HG03520 (cell line): ENCODE data around the gene SOX1.

Experiments used
- ATAC-seq: cut with Tn5 transposase; IDR thresholded peaks from one replicate; pipeline ENCODE4 v1.9.1; 2021; ENCODE audit warnings: mild to moderate bottlenecking, moderate library complexity; ENCODE audit not compliant: unreplicated experiment

SOX1 gene

DNA sequence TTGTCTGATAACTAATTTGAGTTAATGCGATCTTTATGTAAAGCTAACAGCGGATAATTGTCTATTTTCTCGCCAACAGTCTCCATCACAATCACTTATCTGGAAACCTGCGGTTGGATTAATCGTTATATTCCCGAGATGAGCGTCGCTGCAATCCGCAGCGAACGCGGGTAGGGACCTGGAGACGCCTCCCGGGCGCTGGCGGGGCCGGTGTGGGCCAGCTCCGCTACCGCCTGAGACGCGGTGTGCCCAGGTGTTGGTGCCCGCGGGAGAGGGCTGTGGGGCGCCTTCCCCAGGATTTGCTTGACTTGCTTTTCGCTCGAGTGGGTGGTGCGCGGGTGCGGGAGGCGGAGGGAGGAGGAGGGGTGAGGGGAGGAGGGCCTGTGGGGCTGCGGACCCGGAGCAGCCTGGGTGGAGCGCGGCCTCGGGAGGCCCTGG lies 38.3 kb downstream of the SOX1 start:
- no peak for ATAC-seq

DNA sequence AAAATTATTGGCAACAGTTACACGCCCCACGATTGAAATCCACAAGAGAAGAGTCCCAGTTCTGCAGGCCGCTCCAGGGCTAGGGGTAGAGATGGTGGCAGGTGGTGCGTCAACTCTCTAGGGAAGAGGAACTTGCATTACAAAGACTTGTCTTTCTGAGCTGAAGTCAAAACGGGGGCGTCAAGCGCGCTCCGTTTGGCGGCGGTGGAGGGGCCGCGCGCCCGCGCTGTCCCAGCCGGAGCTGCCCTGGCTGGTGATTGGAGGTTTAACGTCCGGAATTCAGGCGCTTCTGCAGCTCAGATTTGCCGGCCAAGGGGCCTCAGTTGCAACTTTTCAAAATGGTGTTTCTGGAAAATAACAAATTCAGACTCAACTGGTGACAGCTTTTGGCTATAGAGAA lies 38.9 kb downstream of the SOX1 start:
- ATAC-seq: no peak

GRCh38 chr13:112106478-112107141 lies 39.7 kb downstream of the SOX1 start:
- ATAC-seq: no peak

DNA sequence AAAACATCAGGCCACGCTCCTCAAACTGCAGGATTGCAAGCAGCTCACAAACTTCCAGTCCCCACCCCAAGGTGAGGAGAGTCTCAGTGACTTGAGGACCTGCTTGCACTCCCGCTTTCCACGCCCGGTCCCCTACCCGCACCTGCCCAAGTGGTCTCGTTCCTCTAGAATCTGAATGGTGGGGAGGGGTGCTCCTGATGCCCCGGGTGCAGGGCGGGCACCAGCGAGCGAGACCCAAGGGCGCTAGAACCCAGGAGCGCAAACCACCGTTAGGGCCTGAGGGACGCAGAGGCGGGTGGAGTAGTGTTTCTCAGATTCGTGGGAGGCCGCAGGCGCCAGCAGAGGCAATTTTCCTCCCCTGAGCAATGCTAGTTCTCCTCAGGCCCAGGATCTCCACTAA lies 40.3 kb downstream of the SOX1 start:
- ATAC-seq: no peak

DNA sequence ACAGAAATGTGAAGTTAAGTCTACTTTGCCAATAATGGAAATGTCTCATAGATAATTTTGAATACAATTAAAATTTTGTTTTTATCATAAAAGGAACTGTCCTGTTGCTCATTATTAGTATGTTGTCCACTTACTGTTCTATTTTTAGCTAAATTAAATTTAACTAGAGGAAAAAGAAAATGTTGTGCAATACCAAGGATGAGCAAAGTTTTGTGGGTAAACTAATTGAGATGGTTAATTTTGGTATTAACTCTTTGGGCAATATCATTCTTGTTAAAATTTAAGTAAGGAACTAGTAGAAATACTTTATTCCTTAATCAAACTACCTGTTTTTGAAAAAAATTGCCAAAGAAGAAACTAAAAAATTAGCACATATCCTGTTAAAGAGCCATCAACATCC lies 43.5 kb downstream of the SOX1 start:
- ATAC-seq: no peak

- ATAC-seq: no peak
Observed at GRCh38 chr13:112111239-112111857, 44.4 kb downstream of the SOX1 start.

GRCh38 chr13:112112534-112113276 lies 45.8 kb downstream of the SOX1 start:
- ATAC-seq: no peak

DNA sequence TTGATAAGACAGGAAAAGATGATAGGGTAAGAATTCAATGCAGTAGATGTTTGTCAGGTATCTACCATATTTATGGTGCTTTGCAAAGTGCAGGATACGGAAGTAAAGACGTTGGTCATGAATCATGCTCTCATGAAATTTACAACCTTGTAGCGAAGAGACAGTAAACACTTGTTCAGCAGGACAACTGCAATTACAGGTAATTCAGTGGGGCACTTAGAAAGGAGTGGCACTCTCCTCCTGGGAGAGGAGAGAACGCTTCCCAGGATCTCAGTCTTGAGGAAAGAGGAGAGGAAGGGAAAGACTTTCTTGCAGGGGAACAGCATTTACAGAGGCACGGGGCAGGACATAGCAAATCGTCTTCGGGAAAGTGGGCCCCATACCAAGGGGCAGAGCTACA lies 46.4 kb downstream of the SOX1 start:
- ATAC-seq: no peak

DNA sequence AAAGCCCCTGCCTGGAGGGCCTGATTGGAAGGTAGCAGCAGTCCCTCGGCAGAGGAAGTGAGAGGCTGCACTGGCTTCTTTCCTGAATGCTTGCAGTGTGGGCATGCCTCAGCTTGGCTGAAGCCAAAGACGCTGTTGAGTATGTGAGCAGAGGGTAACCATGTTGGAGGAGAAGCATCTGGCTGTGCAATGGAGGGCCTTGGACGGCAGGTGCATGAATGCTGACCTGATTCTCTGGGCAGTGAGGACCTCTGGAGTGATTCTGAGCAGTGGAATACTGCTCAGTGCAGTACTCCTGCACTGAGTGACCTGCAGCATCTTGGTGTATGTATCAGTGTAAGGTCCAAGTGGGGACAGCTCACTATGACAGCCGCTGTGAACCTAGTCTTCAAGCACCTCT lies 46.9 kb downstream of the SOX1 start:
- no peak for ATAC-seq

DNA sequence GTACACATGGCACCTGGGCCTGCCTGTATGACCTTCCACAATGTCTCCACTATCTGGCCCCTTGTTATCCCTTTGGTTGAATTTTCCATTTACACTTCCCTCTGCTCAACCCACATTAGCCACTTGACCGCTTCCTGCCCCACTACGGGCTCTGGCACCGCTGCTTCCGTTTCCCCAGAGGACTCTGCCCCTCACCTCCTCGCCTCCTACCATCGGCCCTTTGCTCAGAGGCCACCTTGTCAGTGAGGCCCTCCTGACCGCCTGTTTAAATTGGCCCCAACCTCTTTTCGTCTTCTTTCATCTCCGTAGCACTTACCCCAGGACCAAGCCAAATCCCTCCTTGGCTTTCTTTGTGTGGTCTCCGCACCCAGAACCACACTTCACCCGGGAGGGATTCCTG lies 47.4 kb downstream of the SOX1 start:
- no peak for ATAC-seq

DNA sequence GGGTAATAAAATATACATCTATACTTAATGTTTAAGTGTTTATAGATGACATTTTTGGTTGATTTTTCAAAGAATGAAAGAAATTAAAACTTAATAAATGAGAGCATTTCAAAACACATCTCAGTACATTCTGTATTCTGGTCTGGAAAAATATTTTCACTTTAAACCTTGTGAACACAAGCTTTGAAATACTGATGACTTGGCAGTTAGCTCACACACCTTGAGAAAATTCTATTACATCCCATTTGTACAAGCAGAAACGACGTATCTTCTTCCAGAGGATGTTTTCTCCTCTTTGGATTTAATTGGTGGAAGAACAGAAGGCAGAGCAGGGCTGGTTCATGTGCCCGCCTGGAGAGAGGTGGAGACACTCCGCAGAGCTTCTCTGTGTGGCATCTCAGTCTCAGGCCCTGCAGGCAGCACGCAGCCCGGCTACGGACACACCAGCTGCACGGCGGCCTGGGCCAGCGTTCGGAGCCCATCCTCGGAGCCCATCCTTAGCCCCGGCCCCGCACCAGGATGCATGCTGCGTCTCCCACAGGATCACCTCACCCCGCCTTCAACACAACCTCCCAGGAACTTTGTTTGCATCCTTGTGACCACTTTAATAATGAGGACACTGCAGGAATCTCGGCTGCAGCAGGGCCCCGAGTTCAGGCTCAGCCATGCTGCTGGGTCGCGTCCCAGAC lies 48.6 kb downstream of the SOX1 start:
- no peak for ATAC-seq

GRCh38 chr13:112116187-112116950 lies 49.4 kb downstream of the SOX1 start:
- ATAC-seq: no peak

DNA sequence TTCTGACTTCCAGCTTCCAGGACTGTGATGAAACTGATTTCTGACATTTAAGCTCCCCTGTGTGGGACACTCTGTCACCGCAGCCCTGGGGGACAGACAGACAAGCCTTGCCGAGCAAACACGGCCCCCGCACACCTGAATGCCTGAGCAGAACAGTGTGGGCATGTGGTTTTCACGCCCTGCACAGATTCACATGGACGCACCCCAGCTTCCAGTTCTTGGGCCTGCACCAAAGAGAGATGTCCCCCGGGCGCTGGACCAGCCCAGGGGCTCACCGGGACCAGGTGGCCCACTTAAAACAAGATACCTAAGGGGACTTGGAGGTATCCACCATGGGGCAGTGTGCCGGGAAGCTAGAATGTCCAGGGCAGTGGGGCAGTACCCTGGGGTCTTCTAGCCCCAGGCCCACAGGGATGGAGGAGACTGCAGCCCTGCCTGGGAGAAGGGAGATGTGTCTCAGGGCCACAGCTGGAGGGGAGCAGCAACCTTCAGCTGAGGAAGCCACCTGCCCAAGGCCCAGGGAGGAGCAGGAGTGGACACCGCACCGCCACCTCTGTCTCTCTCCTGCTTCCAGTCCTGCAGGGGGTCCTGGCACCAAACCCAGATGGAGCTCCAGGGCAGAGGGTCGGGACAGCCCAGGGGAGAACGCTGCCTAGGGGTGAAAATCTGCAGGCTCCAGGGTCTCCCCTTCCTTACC lies 50.5 kb downstream of the SOX1 start:
- ATAC-seq: no peak

DNA sequence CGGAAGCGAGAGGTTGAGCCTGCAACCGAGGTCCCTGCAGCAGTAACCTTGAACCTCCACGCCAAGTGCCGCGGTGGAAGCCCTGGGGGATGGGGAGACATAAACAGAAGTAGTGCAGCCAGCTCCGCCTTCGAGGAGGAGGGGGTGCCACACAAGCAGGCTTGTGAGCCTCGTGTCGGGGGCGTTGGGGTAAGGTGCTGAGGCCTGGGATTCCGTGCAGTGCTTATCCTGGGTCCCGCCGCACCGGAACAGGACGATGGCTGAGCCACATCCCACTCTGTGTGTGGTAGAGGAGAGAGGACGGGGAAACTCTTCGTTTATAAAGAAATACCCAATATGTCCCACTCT lies 51.0 kb downstream of the SOX1 start:
- ATAC-seq: no peak

GRCh38 chr13:112118451-112119064 lies 51.6 kb downstream of the SOX1 start:
- ATAC-seq: no peak

- ATAC-seq: no peak
Observed at GRCh38 chr13:112119192-112120030, 52.5 kb downstream of the SOX1 start.

DNA sequence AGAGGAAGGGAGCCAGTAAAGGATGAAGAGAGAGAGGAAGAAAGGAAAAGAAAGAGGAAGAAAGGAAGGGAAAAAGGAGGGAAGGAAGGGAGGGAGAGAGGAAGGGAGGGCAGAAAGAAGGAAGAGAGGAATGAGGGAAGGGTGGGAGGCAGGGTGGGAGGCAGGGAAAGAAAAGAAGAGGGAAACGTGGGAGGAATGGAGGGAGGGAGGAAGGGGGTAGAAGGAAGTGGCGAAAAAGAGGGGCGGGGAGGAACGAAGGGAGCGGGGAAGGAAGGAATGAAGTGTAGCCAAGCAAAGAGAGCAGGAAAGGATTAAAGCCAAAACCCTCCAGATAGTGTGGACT lies 53.1 kb downstream of the SOX1 start:
- ATAC-seq: no peak
